Endothelial cell of umbilical vein (primary cell): ENCODE results near the gene LRP1B. TPM values are rescaled to one million over a fixed set of nuclear protein-coding genes. Genes with fewer than 3 reads are reported as not detected.

Experiments
- BruUV-seq: library from RNA; stranded (reverse); fragments of 400-500 nt; replicated peaks from 2 replicates; lab custom pipeline; 2021; lab: Mats Ljungman, UMichigan
- CTCF ChIA-PET: fragments of 300-600, 350-600 bp; sonication (Branson Sonifier 250); formaldehyde crosslinking; loops from one replicate; lab custom pipeline; 2021; ENCODE audit warnings: antibody characterized with exemption, inconsistent platforms; lab: Charles Lee
- POLR2A ChIA-PET: fragments of 300-600, 350-600 bp; sonication (Branson Sonifier 250); formaldehyde crosslinking; loops from one replicate; lab custom pipeline; 2021; ENCODE audit warnings: antibody characterized with exemption, inconsistent platforms; lab: Charles Lee
- DNase-seq: peaks from one replicate; pipeline ENCODE4 v3.0.0-alpha.2; 2011; ENCODE audit warnings: low read depth, low spot score
- FAIRE-seq: peaks from 2 replicates; lab custom pipeline; 2011; peaks lifted over from hg19 to GRCh38; lab: Jason Lieb, UNC
- H2AFZ ChIP-seq: 2 replicates; pipeline ENCODE4 v1.6.0; 2012; ENCODE audit warnings: low read depth, low read length, control low read depth, inconsistent platforms
- H3K27ac ChIP-seq: 2 replicates; pipeline ENCODE4 v1.5.1; 2011; ENCODE audit warnings: low read depth, mild to moderate bottlenecking, control low read depth, low read length, moderate library complexity; ENCODE audit not compliant: insufficient read depth
- H3K27me3 ChIP-seq, 2 experiments: 2 replicates each; pipeline versions ENCODE4 v1.6.0 to v1.6.1; 2011; ENCODE audit warnings: low read length in 2 of 2, mixed read lengths in 1 of 2; ENCODE audit not compliant: control insufficient read depth in 2 of 2, insufficient read depth in 2 of 2
- H3K36me3 ChIP-seq, 2 experiments: 2 replicates in 1 of 2; 3 replicates in 1 of 2; pipeline ENCODE4 v1.5.1; 2011; ENCODE audit warnings: low read length in 2 of 2, mild to moderate bottlenecking in 1 of 2, moderate library complexity in 1 of 2; ENCODE audit not compliant: control insufficient read depth in 2 of 2, insufficient read depth in 2 of 2; ENCODE audit errors: extremely low read depth in 1 of 2
- H3K4me1 ChIP-seq: 3 replicates; pipeline ENCODE4 v1.5.1; 2011; ENCODE audit warnings: mild to moderate bottlenecking, low read length; ENCODE audit not compliant: control insufficient read depth, insufficient read depth; ENCODE audit errors: extremely low read depth
- H3K4me2 ChIP-seq: 2 replicates; pipeline ENCODE4 v1.6.1; 2011; ENCODE audit warnings: low read length, control low read depth, mixed read lengths; ENCODE audit not compliant: insufficient read depth
- H3K4me3 ChIP-seq, 3 experiments: fragments of 200-600 bp in 1 of 3; sonication (generic), shearing (Covaris generic) in 1 of 3; replicated peaks in 1 of 3; 2 replicates each; pipeline ENCODE4 v1.5.1; 2011 to 2016; ENCODE audit warnings: control low read depth in 3 of 3, low read length in 3 of 3, mild to moderate bottlenecking in 2 of 3, inconsistent platforms in 1 of 3, low read depth in 1 of 3, moderate library complexity in 1 of 3; ENCODE audit not compliant: insufficient read depth in 1 of 3
- H3K79me2 ChIP-seq: 2 replicates; pipeline ENCODE4 v1.6.0; 2012; ENCODE audit warnings: low read length, inconsistent platforms; ENCODE audit not compliant: control insufficient read depth, insufficient read depth
- H3K9ac ChIP-seq: replicated peaks from 2 replicates; pipeline ENCODE3; 2011; ENCODE audit warnings: low read length, control low read depth; ENCODE audit not compliant: insufficient read depth; ENCODE audit errors: extremely low read depth
- H3K9me1 ChIP-seq: replicated peaks from 3 replicates; pipeline ENCODE4 v1.6.0; 2011; ENCODE audit warnings: mild to moderate bottlenecking, low read length; ENCODE audit not compliant: control insufficient read depth, insufficient read depth; ENCODE audit errors: extremely low read depth
- H3K9me3 ChIP-seq: replicated peaks from 2 replicates; pipeline ENCODE4 v1.5.1; 2012; ENCODE audit warnings: low read length, inconsistent platforms; ENCODE audit not compliant: control insufficient read depth, insufficient read depth
- H4K20me1 ChIP-seq: replicated peaks from 2 replicates; pipeline ENCODE3; 2011; ENCODE audit warnings: mild to moderate bottlenecking, low read length; ENCODE audit not compliant: control insufficient read depth, insufficient read depth; ENCODE audit errors: extremely low read depth
- CTCF ChIP-seq, 2 donors: IDR thresholded peaks; 1 replicate in 1 of 2; 2 replicates in 1 of 2; pipeline ENCODE4 v1.5.1; 2011; ENCODE audit warnings: low read length in 2 of 2, mild to moderate bottlenecking in 2 of 2, moderate library complexity in 2 of 2, control low read depth in 1 of 2, inconsistent platforms in 1 of 2, low read depth in 1 of 2; ENCODE audit not compliant: insufficient read depth in 1 of 2; ENCODE audit errors: extremely low read depth in 1 of 2
- EZH2 ChIP-seq: IDR thresholded peaks from 2 replicates; pipeline ENCODE4 v1.6.1; 2012; ENCODE audit warnings: borderline replicate concordance, low read depth, mild to moderate bottlenecking, moderate library complexity, low read length, inconsistent platforms; ENCODE audit not compliant: severe bottlenecking
- FOS ChIP-seq: IDR thresholded peaks from 2 replicates; pipeline ENCODE4 v1.6.1; 2011; ENCODE audit warnings: mild to moderate bottlenecking, low read length, moderate library complexity, borderline replicate concordance; ENCODE audit not compliant: insufficient read depth
- GATA2 ChIP-seq: IDR thresholded peaks from 2 replicates; pipeline ENCODE4 v1.7.0; 2011; ENCODE audit warnings: low read depth, mild to moderate bottlenecking, moderate library complexity, mixed read lengths, low read length; ENCODE audit not compliant: insufficient read length, insufficient read depth
- JUN ChIP-seq: IDR thresholded peaks from 2 replicates; pipeline ENCODE4 v1.6.1; 2011; ENCODE audit warnings: borderline replicate concordance, low read depth; ENCODE audit not compliant: insufficient read length, insufficient read depth
- MAX ChIP-seq: IDR thresholded peaks from 2 replicates; pipeline ENCODE4 v1.6.1; 2011; ENCODE audit not compliant: insufficient read depth, insufficient read length
- MYC ChIP-seq: IDR thresholded peaks from one replicate; pipeline ENCODE4 v1.6.1; 2011; ENCODE audit warnings: mild to moderate bottlenecking, low read depth, low read length
- POLR2A ChIP-seq: IDR thresholded peaks from 2 replicates; pipeline ENCODE4 v1.6.1; 2012; ENCODE audit warnings: low read depth, mild to moderate bottlenecking, control low read depth, low read length
- POLR2AphosphoS5 ChIP-seq: IDR thresholded peaks from 2 replicates; pipeline ENCODE4 v1.6.1; 2012; ENCODE audit warnings: low read depth, mild to moderate bottlenecking, control low read depth, low read length, moderate library complexity; ENCODE audit not compliant: insufficient read depth
- dilution Hi-C: fragments of 300-500 bp; cut with MboI; formaldehyde crosslinking; loops from one replicate; pipeline ENCODE4 v1.15.0; 2019; ENCODE audit warnings: low sequenced_read_pairs; ENCODE audit not compliant: extremely low pct_ligation_motif_present
- intact Hi-C: fragments of 100-400 bp; cut with micrococcal nuclease; formaldehyde crosslinking; loops from one replicate; pipeline ENCODE4 v1.10.0; 2022
- polyA plus RNA-seq, 4 experiments: library from polyadenylated mRNA; depleted of rRNA in 3 of 4; stranded (reverse) in 3 of 4; unstranded in 1 of 4; fragments of >200 nt; gene quantifications; 2 replicates each; pipeline versions ENCODE4 v1.2.1 to v1.2.3, GENCODE V29; 2011 to 2012; ENCODE audit warnings: missing spikeins in 1 of 4
- total RNA-seq: library from RNA; stranded (reverse); gene quantifications from 2 replicates; pipeline ENCODE4 v1.2.3, GENCODE V29; 2021

Gene LRP1B
- total and polyA plus RNA-seq, 2 donors (not counting 3 experiments of a cell fraction or from before 2014, with no cell fraction given) = 0.03 to 0.07 TPM

- Histone ChIP-seq H3K36me3 (no peaks in the 10 kb centered on the region), H3K27me3 (no peaks in the 10 kb centered on the region), H3K27ac (no peak overlapping the region), H3K9me3 (no peaks in the 10 kb centered on the region), H4K20me1 (no peaks in the 10 kb centered on the region), H3K79me2 (no peaks in the 10 kb centered on the region), H3K4me3 (no peak overlapping the region), H3K9ac (no peak overlapping the region), H2AFZ (no peak overlapping the region), H3K4me1 (no peaks in the 10 kb centered on the region), H3K9me1 (no peaks in the 10 kb centered on the region), H3K4me2 (no peak overlapping the region)
- TF ChIP-seq FOS = no peak
- BruUV-seq = no TSS peak
- ChIA-PET CTCF (no interaction called here), POLR2A (no interaction called here)
- FAIRE-seq (no peak), DNase-seq (no peak)
- intact Hi-C loops = no loop called here
- dilution Hi-C loops = no loop called here
Observed at GRCh38 chr2:141301551-141301950, 829.3 kb downstream of the LRP1B start.

GRCh38 chr2:141280037-141280436 lies 850.8 kb downstream of the LRP1B start:
- no peaks in the 10 kb centered on the region for H3K27me3 ChIP-seq
- no TSS peak for BruUV-seq
- CTCF ChIA-PET = no interaction called here
- no peaks in the 10 kb centered on the region for H3K79me2 ChIP-seq
- no peak overlapping the region for H3K9ac ChIP-seq
- POLR2A ChIA-PET = no interaction called here
- TF ChIP-seq MAX = no peak
- no peak for TF ChIP-seq POLR2A
- no peak for TF ChIP-seq JUN
- no peak for TF ChIP-seq MYC
- TF ChIP-seq POLR2AphosphoS5 = no peak
- no peak for TF ChIP-seq GATA2
- no peak for TF ChIP-seq FOS
- no peak for TF ChIP-seq CTCF (IDR thresholded peaks at IDR 0.05; ENCODE audit: extremely low read depth in 1 of 2, insufficient read depth in 1 of 2, low read depth in 1 of 2, low read length in 2 of 2)
- TF ChIP-seq EZH2 = no peak
- H3K9me3 ChIP-seq = no peaks in the 10 kb centered on the region
- DNase-seq (no peak), FAIRE-seq (no peak)
- dilution Hi-C loops = no loop called here
- H3K4me3 ChIP-seq = no peak overlapping the region
- H3K9me1 ChIP-seq = no peaks in the 10 kb centered on the region
- H3K36me3 ChIP-seq = no peaks in the 10 kb centered on the region
- H3K4me1 ChIP-seq = no peaks in the 10 kb centered on the region
- no peak overlapping the region for H3K4me2 ChIP-seq
- H2AFZ ChIP-seq = no peak overlapping the region
- intact Hi-C loops = no loop called here
- H3K27ac ChIP-seq = no peak overlapping the region
- no peaks in the 10 kb centered on the region for H4K20me1 ChIP-seq
